MM.1S (cell line): ENCODE measurements around the gene PRDM5.

ENCODE experiments used
- DNase-seq: peaks from one replicate; pipeline ENCODE4 v3.0.0-alpha.2; 2015
- H2AFZ ChIP-seq: fragments of 300-600 bp; sonication (generic); 2 replicates; pipeline ENCODE4 v1.6.0; 2016; ENCODE audit warnings: antibody characterized with exemption, low read length
- H3F3A ChIP-seq: fragments of 300-600 bp; sonication (generic); 2 replicates; pipeline ENCODE4 v1.6.1; 2016; ENCODE audit warnings: mild to moderate bottlenecking, antibody characterized with exemption, low read length, moderate library complexity, mixed read lengths; ENCODE audit not compliant: insufficient read depth
- H3K27ac ChIP-seq: fragments of 300-600 bp; sonication (generic); 2 replicates; pipeline ENCODE4 v1.5.1; 2016; ENCODE audit warnings: mild to moderate bottlenecking, low read length
- H3K27me3 ChIP-seq: fragments of 300-600 bp; sonication (generic); replicated peaks from 2 replicates; pipeline ENCODE4 v1.6.0; 2016; ENCODE audit warnings: low read length; ENCODE audit not compliant: insufficient read depth
- H3K36me3 ChIP-seq: fragments of 300-600 bp; sonication (generic); replicated peaks from 2 replicates; pipeline ENCODE4 v1.6.1; 2016; ENCODE audit warnings: mild to moderate bottlenecking, low read length, mixed read lengths; ENCODE audit not compliant: insufficient read depth
- H3K4me1 ChIP-seq: fragments of 300-600 bp; sonication (generic); 2 replicates; pipeline ENCODE4 v1.6.1; 2016; ENCODE audit warnings: low read length, mixed read lengths
- H3K4me2 ChIP-seq: fragments of 300-600 bp; sonication (generic); 2 replicates; pipeline ENCODE4 v1.6.0; 2016; ENCODE audit warnings: low read depth, low read length
- H3K4me3 ChIP-seq: fragments of 300-600 bp; sonication (generic); 2 replicates; pipeline ENCODE4 v1.5.1; 2016; ENCODE audit warnings: low read length, mixed read lengths
- H3K79me2 ChIP-seq: fragments of 300-600 bp; sonication (generic); 2 replicates; pipeline ENCODE4 v1.6.1; 2016; ENCODE audit warnings: mixed run types, low read length, mixed read lengths
- H3K9ac ChIP-seq: fragments of 300-600 bp; sonication (generic); 2 replicates; pipeline ENCODE4 v1.6.1; 2016; ENCODE audit warnings: low read length, mixed read lengths
- H3K9me2 ChIP-seq: fragments of 300-600 bp; sonication (generic); replicated peaks from 2 replicates; pipeline ENCODE4 v1.6.1; 2016; ENCODE audit warnings: mild to moderate bottlenecking, low read length, mixed read lengths; ENCODE audit not compliant: insufficient read depth
- H3K9me3 ChIP-seq: fragments of 300-600 bp; sonication (generic); replicated peaks from 2 replicates; pipeline ENCODE4 v1.6.1; 2016; ENCODE audit warnings: mild to moderate bottlenecking, low read length, mixed read lengths; ENCODE audit not compliant: insufficient read depth
- H4K20me1 ChIP-seq: fragments of 300-600 bp; sonication (generic); 2 replicates; pipeline ENCODE4 v1.6.1; 2016; ENCODE audit warnings: mild to moderate bottlenecking, low read length, moderate library complexity, mixed read lengths; ENCODE audit not compliant: insufficient read depth
- CTCF ChIP-seq: fragments of 300-600 bp; sonication (generic); IDR thresholded peaks from 2 replicates; pipeline ENCODE4 v1.5.1; 2016; ENCODE audit warnings: antibody characterized with exemption, low read length, mixed read lengths
- EZH2 ChIP-seq: fragments of 300-600 bp; sonication (generic); optimal IDR thresholded peaks from 2 replicates; pipeline ENCODE3; 2017; ENCODE audit warnings: low read depth, mild to moderate bottlenecking, antibody characterized with exemption, low read length, mixed read lengths
- EZH2phosphoT487 ChIP-seq: fragments of 300-600 bp; sonication (generic); IDR thresholded peaks from 2 replicates; pipeline ENCODE4 v1.6.1; 2018; ENCODE audit warnings: antibody characterized with exemption, low read length

The PRDM5 gene

GRCh38 chr4:120919358-120919757 is 3.2 kb downstream of the PRDM5 start:
- peak overlapping the region; percentile 9; the same call in 1 of the 2 replicates for H3K9ac ChIP-seq
- H2AFZ ChIP-seq: no peak overlapping the region

GRCh38 chr4:120918788-120919187 is 3.7 kb downstream of the PRDM5 start:
- no peak for DNase-seq

More at GRCh38 chr4:120919358-120919757, 3.2 kb downstream of the PRDM5 start:
- Histone ChIP-seq H3F3A (peaks cover 26% of the 10 kb centered on the region), H3K27ac (peak overlapping the region; percentile 70; the same call in 1 of the 2 replicates), H3K79me2 (peaks cover 57% of the 10 kb centered on the region), H3K36me3 (no peaks in the 10 kb centered on the region), H3K4me2 (peak overlapping the region; percentile 90), H3K9me2 (no peaks in the 10 kb centered on the region), H4K20me1 (no peaks in the 10 kb centered on the region), H3K9me3 (no peaks in the 10 kb centered on the region), H3K4me3 (no peak overlapping the region), H3K4me1 (peaks cover 32% of the 10 kb centered on the region), H3K27me3 (no peaks in the 10 kb centered on the region)
- TF ChIP-seq CTCF: peak; percentile 55
- TF ChIP-seq EZH2: no peak
- DNase-seq: peak; percentile 49

GRCh38 chr4:120918092-120918491 is 4.4 kb downstream of the PRDM5 start:
- Histone ChIP-seq H3K9me3 (no peaks in the 10 kb centered on the region), H3K27me3 (no peaks in the 10 kb centered on the region), H4K20me1 (no peaks in the 10 kb centered on the region), H3K36me3 (no peaks in the 10 kb centered on the region), H3K9me2 (no peaks in the 10 kb centered on the region), H3K79me2 (peaks cover 68% of the 10 kb centered on the region), H3K4me2 (no peak overlapping the region), H2AFZ (no peak overlapping the region), H3K9ac (no peak overlapping the region), H3K4me3 (no peak overlapping the region), H3K27ac (no peak overlapping the region), H3K4me1 (peaks cover 26% of the 10 kb centered on the region), H3F3A (peaks cover 21% of the 10 kb centered on the region)
- TF ChIP-seq CTCF (no peak), EZH2 (no peak), EZH2phosphoT487 (no peak)
- no peak for DNase-seq

More at GRCh38 chr4:120918788-120919187, 3.7 kb downstream of the PRDM5 start:
- Histone ChIP-seq H3K27me3 (no peaks in the 10 kb centered on the region), H3K4me3 (no peak overlapping the region), H3K4me1 (peaks cover 27% of the 10 kb centered on the region), H3K79me2 (peaks cover 61% of the 10 kb centered on the region), H3K4me2 (peak overlapping the region; percentile 90; the same call in 1 of the 2 replicates), H3K9me2 (no peaks in the 10 kb centered on the region), H3K36me3 (no peaks in the 10 kb centered on the region), H3K9ac (peak overlapping the region; percentile 9; the same call in 1 of the 2 replicates), H3K9me3 (no peaks in the 10 kb centered on the region), H2AFZ (no peak overlapping the region), H3F3A (peaks cover 26% of the 10 kb centered on the region), H3K27ac (peak overlapping the region; percentile 25; the same call in 1 of the 2 replicates), H4K20me1 (no peaks in the 10 kb centered on the region)
- no peak for TF ChIP-seq CTCF
- TF ChIP-seq EZH2: no peak
- no peak for TF ChIP-seq EZH2phosphoT487
